ENCODE measurements around the gene AKT3. TPM values are rescaled to one million over a fixed set of nuclear protein-coding genes. Genes with fewer than 3 reads are reported as not detected.

AKT3 gene
- polyA plus RNA-seq, 3 donors = 0.81 to 1.7 (median 1.4) TPM

DNA sequence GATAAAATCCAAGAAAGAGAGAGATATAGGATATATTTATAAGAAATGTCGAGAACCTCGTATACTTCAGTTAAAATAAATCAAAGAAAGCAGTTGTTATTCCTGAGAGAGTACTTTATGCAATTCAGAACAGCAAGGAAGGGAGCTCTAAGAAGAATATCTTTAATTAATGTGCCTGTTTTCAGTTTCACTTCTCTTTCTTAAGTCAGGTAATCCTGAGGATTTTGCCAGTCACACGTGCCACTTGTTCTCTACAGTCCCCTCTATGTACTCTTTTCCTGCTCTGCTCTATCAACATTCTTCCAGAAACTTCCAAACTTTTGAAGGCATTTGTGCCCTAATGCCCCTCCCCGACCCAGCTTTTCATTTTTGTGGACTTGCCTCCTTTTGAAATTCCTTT is 211.9 kb downstream of the AKT3 start:
- H3K27me3 Mint-ChIP-seq (ENCODE audit: low read depth in 3 of 3) = peaks cover 0 to 2% (median 0%) of the 10 kb centered on the region in 3 donors
- H4K20me1 ChIP-seq (ENCODE audit: insufficient read depth, low read length) = no peaks in the 10 kb centered on the region
- H3K36me3 ChIP-seq (replicated peaks in 1 of 2; ENCODE audit: control insufficient read depth in 1 of 2, insufficient read depth in 2 of 2, low read length in 2 of 2) = no peaks in the 10 kb centered on the region
- no peaks in the 10 kb centered on the region for H3K4me1 ChIP-seq (ENCODE audit: control insufficient read depth in 1 of 2, insufficient read depth in 2 of 2, low read length in 2 of 2)
- H3K4me2 ChIP-seq (replicated peaks; ENCODE audit: extremely low read depth, low read length, poor library complexity, severe bottlenecking) = no peak overlapping the region
- no peak overlapping the region for H3K9ac ChIP-seq (ENCODE audit: insufficient read depth, low read length, poor library complexity, severe bottlenecking)
- peaks cover 1 to 6% (median 3%) of the 10 kb centered on the region in 7 donors for H3K9me3 Mint-ChIP-seq
- intact Hi-C loops (cut with micrococcal nuclease) = no loop called here
- H3K27ac ChIP-seq (ENCODE audit: low read depth in 1 of 2, low read length in 2 of 2) = no peak overlapping the region
- no peak overlapping the region for H3K27ac Mint-ChIP-seq
- H3K36me3 Mint-ChIP-seq = peaks cover 6 to 13% of the 10 kb centered on the region in 2 donors
- no peaks in the 10 kb centered on the region for H3K9me3 ChIP-seq (replicated peaks in 1 of 2; ENCODE audit: control insufficient read depth in 1 of 2, insufficient read depth in 1 of 2, low read length in 2 of 2)
- TF ChIP-seq, protein P1, sequence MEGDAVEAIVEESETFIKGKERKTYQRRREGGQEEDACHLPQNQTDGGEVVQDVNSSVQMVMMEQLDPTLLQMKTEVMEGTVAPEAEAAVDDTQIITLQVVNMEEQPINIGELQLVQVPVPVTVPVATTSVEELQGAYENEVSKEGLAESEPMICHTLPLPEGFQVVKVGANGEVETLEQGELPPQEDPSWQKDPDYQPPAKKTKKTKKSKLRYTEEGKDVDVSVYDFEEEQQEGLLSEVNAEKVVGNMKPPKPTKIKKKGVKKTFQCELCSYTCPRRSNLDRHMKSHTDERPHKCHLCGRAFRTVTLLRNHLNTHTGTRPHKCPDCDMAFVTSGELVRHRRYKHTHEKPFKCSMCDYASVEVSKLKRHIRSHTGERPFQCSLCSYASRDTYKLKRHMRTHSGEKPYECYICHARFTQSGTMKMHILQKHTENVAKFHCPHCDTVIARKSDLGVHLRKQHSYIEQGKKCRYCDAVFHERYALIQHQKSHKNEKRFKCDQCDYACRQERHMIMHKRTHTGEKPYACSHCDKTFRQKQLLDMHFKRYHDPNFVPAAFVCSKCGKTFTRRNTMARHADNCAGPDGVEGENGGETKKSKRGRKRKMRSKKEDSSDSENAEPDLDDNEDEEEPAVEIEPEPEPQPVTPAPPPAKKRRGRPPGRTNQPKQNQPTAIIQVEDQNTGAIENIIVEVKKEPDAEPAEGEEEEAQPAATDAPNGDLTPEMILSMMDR (IDR thresholded peaks at IDR 0.05) = no peak
- no peak overlapping the region for H3K4me3 Mint-ChIP-seq
- DNase-seq = peak in 1 of 3 donors; percentile 4
- peaks cover 7% of the 10 kb centered on the region for H3K4me1 Mint-ChIP-seq
- H3K27me3 ChIP-seq (ENCODE audit: control insufficient read depth in 2 of 2, insufficient read depth in 2 of 2, low read length in 2 of 2) = no peaks in the 10 kb centered on the region
- H2AFZ ChIP-seq (ENCODE audit: insufficient read depth, low read depth, low read length, poor library complexity, severe bottlenecking) = no peak overlapping the region
- WGBS (ENCODE audit: insufficient coverage) = 10% methylated on average over 1 of the region's 4 CpGs
- no peak overlapping the region for H3K4me3 ChIP-seq (replicated peaks in 1 of 3; ENCODE audit: low read depth in 2 of 3, low read length in 3 of 3)
- no peaks in the 10 kb centered on the region for H3K79me2 ChIP-seq (ENCODE audit: insufficient read depth, low read length)

DNA sequence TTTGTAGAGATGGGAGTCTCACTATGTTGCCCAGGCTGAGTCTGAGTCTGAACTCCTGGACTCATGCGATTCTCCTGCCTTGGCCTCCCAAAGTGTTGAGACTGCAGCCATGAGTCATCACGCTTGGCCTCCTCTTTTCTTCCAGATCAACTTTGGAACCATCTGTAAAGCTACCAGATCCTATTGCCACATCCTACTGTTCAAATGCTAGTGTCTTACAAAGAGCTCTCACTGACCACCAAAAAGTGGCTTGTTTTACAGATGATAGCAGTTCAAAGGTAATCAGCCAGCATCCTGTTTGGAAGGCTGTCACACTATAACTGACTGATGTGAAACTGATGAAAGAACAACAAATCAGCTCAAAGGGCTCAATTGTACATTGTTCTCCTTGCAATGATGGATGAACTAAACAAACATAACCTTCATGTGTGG is 221.6 kb downstream of the AKT3 start:
- H3K36me3 ChIP-seq (replicated peaks in 1 of 2; ENCODE audit: control insufficient read depth in 1 of 2, insufficient read depth in 2 of 2, low read length in 2 of 2) = peaks cover 0 to 44% of the 10 kb centered on the region in 2 donors
- H3K27me3 ChIP-seq (ENCODE audit: control insufficient read depth in 2 of 2, insufficient read depth in 2 of 2, low read length in 2 of 2) = no peaks in the 10 kb centered on the region
- 86% methylated on average over 1 of the region's 2 CpGs for WGBS (ENCODE audit: insufficient coverage)

More for the DNA sequence above, 221.6 kb downstream of the AKT3 start:
- peaks cover 9 to 31% (median 19%) of the 10 kb centered on the region in 7 donors for H3K9me3 Mint-ChIP-seq
- H4K20me1 ChIP-seq (ENCODE audit: insufficient read depth, low read length) = no peaks in the 10 kb centered on the region
- no peak overlapping the region for H3K4me2 ChIP-seq (replicated peaks; ENCODE audit: extremely low read depth, low read length, poor library complexity, severe bottlenecking)
- TF ChIP-seq, protein P1 (IDR thresholded peaks at IDR 0.05) = no peak
- H3K9me3 ChIP-seq (replicated peaks in 1 of 2; ENCODE audit: control insufficient read depth in 1 of 2, insufficient read depth in 1 of 2, low read length in 2 of 2) = peaks cover 7 to 10% of the 10 kb centered on the region in 2 donors
- no peaks in the 10 kb centered on the region for H3K27me3 Mint-ChIP-seq (ENCODE audit: low read depth in 3 of 3)
- H2AFZ ChIP-seq (ENCODE audit: insufficient read depth, low read depth, low read length, poor library complexity, severe bottlenecking) = no peak overlapping the region
- H3K27ac Mint-ChIP-seq = peak overlapping the region in 1 of 7 donors; percentile 26
- H3K4me1 Mint-ChIP-seq = no peaks in the 10 kb centered on the region
- H3K4me3 Mint-ChIP-seq = no peak overlapping the region
- no peaks in the 10 kb centered on the region for H3K4me1 ChIP-seq (ENCODE audit: control insufficient read depth in 1 of 2, insufficient read depth in 2 of 2, low read length in 2 of 2)
- intact Hi-C loops (cut with micrococcal nuclease) = no loop called here
- no peak for DNase-seq
- no peaks in the 10 kb centered on the region for H3K79me2 ChIP-seq (ENCODE audit: insufficient read depth, low read length)
- H3K9ac ChIP-seq (ENCODE audit: insufficient read depth, low read length, poor library complexity, severe bottlenecking) = no peak overlapping the region
- no peak overlapping the region for H3K4me3 ChIP-seq (replicated peaks in 1 of 3; ENCODE audit: low read depth in 2 of 3, low read length in 3 of 3)
- H3K27ac ChIP-seq (ENCODE audit: low read depth in 1 of 2, low read length in 2 of 2) = no peak overlapping the region
- H3K36me3 Mint-ChIP-seq = peaks cover 38 to 46% of the 10 kb centered on the region in 2 donors

Measured in CD14-positive monocyte (primary cell).